ENCODE results near the gene RNF34.

The RNF34 gene

DNA sequence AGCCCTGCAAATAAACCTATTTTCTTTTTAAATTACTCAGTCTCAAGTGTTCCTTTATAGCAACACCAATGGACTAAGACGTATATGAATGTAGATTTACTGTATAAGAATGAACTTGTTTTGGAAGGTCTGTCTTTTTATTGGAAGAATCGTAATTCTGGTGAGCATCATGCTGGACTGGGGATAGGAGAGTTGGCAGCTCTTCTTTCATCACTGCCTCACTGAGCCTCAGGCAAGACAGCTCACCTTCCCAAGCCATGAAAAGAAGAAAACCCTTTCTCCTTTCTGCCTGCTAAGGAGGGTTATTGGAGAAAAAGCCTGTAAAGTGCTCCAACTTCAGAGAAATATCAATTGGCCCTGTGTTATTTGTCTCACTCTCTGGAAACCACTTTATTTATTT lies 9.1 kb upstream of the RNF34 start:
- DNase-seq (ENCODE audit: low read depth) = no peak

DNA sequence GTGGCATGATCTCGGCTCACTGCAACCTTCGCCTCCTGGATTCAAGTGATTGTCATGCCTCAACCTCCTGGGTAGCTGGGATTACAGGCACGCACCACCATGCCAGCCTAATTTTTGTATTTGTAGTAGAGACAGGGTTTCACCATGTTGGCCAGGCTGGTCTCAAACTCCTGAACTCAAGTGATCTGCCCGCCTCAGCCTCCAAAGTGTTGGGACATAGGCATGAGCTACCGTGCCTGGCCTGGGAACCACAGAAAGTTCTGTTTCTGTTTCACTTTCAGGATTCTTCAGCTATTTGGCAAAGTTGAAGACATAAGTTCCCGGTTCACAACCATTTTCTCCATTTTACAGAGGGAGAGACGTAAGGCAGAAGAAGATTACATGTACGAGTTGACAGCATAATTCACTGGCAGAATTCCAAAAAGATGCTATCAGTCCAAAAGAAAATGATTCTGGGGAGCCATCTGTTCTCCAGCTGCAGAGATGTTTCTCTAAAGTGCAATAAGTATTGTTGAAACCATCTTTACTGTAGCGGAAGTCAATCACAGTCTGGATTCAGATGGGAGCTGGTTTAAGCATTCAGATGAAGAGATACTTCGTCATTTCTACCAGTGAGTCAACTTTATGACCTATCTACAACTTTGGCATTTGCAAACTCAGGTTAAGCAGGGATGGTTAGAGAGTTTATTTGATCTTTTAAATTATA lies 8.1 kb upstream of the RNF34 start:
- DNase-seq (ENCODE audit: low read depth) = no peak

GRCh38 chr12:121392325-121392716 lies 7.6 kb upstream of the RNF34 start:
- DNase-seq (ENCODE audit: low read depth) = no peak

- DNase-seq (ENCODE audit: low read depth) = no peak
Observed at GRCh38 chr12:121397521-121397920, 2.4 kb upstream of the RNF34 start.

DNA sequence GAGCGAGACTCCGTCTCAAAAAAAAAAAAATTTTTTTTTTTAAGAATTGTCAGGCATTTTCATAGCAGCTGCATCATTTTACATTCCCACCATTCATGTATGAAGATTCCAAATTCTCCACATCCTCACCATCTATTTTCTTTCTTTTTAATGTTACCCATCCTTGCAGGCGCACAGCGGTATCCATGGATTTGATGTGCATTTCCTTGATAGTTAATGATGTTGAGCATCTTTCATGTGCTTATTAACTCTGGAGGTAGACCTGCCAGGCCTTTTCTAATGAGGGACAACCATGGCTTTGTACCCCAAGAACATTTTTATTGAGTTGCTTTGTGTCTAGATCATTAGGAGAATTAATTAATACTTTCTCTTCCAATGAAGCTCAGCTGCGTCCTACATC lies 1.6 kb upstream of the RNF34 start:
- DNase-seq (ENCODE audit: low read depth) = no peak

DNA sequence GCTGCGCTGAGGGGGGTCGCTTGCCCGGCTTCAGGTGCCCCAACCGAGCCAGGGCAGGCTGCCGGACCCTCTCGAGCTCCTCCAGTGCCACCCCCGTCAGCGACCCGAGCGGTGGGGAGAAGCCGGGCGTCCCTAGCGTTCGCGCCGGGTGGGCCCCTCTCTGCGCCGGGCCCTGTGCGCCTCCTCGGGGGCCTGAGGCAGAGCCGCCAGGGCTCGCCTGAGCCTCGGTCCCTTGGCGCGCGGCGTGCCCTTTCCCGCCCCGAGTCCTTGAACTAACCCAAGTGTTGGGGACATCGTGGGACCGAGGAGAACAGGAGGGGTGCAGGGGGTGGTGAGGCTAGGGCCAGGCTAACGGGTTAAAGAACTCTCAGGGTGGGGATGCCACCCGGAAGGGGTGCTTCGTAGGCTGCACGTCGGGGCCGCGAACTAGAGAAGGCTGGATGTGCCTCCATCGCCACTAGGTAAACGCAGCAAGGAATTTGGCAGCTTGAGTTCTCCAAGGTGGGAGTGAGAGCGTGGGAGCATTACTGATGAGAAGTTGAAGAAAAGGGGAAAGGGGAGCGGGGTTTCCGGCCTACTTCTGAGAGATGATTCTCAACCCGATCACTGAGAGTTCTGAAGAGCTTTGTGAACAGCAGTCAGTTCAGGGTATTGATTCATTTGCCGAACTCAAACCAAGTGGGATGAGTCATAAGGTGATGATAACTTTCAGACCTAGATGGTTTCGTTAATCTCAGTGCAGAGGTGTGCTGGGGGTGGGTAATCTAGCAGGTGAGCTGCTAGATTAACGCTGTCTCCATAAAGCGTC lies 618 bp downstream of the RNF34 start:
- peak; percentile 36 for DNase-seq (ENCODE audit: low read depth)

GRCh38 chr12:121403721-121404120 lies 3.8 kb downstream of the RNF34 start:
- DNase-seq (ENCODE audit: low read depth) = no peak

- DNase-seq (ENCODE audit: low read depth) = no peak
Observed at GRCh38 chr12:121404734-121405133, 4.8 kb downstream of the RNF34 start.

GRCh38 chr12:121405211-121405610 lies 5.3 kb downstream of the RNF34 start:
- DNase-seq (ENCODE audit: low read depth) = no peak

- DNase-seq (ENCODE audit: low read depth) = no peak
Observed at GRCh38 chr12:121413917-121414316, 14.0 kb downstream of the RNF34 start.

DNA sequence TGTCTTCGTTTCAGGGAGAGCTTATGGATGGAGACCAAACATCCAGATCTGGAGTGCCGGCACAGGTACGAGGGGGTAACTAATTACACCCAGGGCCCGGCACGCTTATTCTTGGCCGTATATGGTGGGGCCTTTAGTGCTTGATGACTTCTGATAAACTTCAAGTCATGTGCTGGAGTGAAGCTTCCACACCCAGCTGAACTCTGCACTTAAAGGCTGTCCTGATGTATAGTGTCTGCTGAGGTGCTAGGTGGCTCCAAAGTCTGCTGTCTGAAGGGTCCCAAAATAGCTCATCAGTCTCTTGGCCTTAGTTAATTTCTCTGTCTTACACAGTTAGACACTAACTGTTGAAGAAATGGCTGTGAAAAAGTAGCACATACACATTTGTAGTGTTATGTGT lies 17.9 kb downstream of the RNF34 start:
- no peak for DNase-seq (ENCODE audit: low read depth)

DNA sequence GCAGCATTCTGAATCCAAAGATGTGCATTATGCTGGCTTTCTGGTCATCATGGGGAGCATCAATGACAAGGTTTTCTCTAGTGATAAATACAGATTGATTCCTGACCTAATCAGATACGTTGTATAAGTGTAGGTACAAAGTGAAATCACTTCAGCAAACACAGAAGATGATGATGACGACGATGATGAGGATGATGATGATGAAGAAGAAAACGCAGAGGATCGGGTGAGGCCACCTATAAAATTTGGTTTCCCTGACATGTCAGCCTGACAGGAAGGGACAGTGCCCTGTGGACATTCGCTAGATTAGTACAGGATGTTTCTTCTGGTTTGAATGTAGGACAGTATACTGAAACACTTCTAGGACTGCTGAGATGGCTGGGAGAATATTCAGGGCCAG lies 20.2 kb downstream of the RNF34 start:
- DNase-seq (ENCODE audit: low read depth) = no peak

DNA sequence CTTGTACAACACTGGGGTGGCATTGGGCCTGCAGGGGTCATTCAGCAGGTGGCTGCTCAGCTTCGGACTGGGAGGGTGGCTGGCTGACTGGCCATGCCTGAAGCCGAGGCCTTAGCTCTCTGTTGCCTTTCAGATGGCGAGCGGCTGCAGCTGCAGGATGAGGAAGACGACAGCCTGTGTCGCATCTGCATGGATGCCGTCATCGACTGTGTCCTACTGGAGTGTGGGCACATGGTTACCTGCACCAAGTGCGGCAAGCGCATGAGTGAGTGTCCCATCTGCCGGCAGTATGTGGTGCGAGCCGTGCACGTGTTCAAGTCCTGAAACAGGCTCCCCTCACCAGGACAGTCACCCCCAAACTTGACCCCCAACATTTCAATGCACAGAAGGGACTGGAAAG lies 23.3 kb downstream of the RNF34 start:
- no peak for DNase-seq (ENCODE audit: low read depth)

DNA sequence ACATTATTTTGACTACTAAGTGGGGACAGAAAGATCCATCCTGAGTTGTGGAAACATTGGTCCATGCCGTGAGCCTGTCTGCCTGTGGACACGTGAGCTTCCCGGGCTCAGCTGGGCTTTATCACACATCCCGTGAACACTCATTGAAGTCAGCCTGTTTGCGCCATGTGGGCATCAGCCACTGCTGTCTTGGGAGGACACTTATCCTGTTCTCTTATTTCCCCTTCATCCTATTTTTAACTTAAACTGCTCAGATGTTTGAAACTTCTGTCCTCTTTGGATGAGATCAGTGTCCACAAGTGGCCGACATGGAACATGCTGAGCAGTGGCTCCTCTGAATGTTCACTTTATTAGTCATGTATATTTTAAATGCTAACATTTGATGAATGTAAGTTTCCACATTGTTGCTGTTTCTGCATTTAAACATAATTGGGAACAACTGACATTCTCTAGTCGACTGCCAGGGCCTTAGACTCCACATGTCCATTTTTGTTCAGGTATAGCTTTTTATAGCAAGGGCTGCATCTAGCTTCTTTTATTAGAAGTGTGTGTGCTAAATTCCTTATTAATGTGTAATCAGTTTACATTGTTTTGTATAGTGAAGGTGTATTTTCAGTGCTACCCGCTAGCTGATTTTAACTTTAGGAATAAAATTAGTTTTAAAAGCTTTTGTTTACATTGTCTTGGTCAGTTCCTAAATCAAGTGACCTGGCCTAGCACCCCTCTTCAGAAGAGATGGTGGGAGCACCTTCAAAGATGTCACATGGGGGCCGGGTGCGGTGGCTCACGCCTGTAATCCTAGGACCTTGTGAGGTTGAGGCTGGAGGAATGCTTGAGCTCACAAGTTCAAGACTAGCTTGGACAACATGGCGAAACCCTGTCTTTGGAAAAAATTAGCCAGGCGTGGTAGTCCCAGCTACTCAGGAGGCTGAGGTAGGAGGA lies 24.0 kb downstream of the RNF34 start:
- no peak for DNase-seq (ENCODE audit: low read depth)

GRCh38 chr12:121424624-121424975 lies 24.7 kb downstream of the RNF34 start:
- no peak for DNase-seq (ENCODE audit: low read depth)

DNA sequence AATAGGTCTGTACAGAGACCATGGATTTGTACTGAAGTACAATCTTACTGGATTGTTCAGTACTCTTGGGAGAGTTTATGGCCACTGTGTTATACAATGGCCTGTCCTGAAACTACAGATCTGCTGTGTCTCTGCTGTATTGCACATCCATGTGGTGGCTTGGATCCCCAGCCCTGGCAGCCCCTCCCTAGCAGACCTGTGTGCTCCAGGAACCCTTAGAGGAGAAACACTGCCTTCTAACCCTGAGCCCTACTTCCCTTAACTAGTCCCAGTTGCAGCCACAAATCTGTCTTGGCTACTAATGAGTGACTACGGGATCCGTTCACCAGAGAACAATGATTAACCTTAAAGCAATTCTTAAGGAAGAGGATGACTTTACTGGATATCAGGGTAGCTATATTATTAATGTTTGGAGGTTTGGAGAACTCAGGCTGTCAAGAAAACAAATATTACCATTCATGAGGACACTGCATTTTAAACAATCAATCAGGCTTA lies 27.7 kb downstream of the RNF34 start:
- DNase-seq (ENCODE audit: low read depth) = no peak

- DNase-seq (ENCODE audit: low read depth) = no peak
Observed at GRCh38 chr12:121428883-121429282, 29.0 kb downstream of the RNF34 start.

DNA sequence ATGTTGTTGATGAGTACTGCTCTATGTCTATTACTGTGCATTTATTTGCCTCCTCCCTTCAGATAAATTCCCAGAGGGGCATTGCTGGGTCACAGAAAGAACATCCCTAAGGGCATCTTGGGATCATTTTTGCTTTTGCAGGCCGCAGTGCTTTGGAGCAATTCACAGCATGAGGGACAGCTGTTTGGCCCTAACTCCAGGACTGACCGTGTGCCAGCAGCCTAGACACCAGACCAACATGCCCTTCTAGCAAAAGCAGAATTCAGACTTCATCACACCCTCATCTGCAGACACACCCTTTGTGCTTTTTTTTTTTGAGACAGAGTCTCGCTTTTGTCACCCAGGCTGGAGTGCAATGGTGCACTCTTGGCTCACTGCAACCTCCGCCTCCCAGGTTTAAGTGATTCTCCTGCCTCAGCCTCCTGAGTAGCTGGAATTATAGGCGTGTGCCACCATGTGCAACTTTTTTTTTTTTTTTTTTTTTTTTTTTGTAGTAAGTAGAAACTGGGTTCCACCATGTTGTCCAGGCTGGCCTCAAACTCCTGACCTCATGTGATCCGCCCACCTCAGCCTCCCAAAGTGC lies 31.0 kb downstream of the RNF34 start:
- no peak for DNase-seq (ENCODE audit: low read depth)

GRCh38 chr12:121432740-121433480 lies 33.0 kb downstream of the RNF34 start:
- DNase-seq (ENCODE audit: low read depth) = no peak

- no peak for DNase-seq (ENCODE audit: low read depth)
Observed at GRCh38 chr12:121436706-121437105, 36.8 kb downstream of the RNF34 start.

GRCh38 chr12:121438905-121439304 lies 39.0 kb downstream of the RNF34 start:
- DNase-seq (ENCODE audit: low read depth) = no peak

Data from stimulated activated CD8-positive, alpha-beta memory T cell treated with anti-CD3 and anti-CD28 coated beads, Interleukin-12 subunit alpha, Interleukin-12 subunit beta, amount 100 ng/mL, for 1 hour (primary cell).